ENCODE results near the gene DMBT1.

Gene DMBT1

DNA sequence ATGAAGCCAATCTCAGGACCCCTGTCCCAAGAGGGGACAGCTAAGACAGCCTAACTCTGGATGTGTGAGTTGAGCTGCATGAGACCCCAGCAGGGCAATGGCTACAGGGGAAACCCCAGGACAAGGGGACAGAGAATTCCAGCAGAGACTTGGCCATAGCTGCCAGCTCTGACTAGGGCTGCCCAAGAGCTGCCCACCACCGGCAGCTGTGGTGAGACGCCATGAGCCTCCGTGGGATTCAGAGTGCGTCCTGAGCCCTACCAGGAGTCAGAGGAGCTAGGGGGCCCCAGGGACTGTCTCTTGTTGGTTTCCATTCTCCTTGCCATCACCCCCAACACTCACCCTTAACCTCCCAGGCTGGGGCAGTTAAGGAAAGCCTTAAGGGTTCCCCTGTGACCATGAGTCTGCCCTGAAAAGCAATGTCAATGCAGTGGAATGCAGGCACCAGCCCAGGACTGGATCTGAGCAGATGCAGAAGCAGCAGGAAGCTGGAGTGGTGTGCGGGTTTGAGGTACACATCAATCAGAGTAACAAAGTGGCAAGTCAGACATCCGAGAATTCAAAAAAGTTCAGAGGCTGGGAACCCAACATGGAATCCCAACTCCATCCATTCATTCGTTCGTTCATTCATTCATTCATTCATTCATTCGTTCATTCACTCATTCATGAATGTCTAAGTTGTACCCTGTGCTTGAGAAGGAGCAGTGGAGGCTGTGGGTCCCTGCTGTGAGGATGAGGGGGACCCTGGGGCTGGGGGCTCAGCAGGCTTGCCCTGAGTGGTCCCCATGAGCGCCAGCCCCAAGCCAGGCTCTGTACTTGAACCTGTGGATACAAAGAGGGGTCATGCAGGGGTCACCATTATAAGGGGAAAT is 86.2 kb downstream of the DMBT1 start:
- no peak for DNase-seq (ENCODE audit: low read depth, low spot score)

DNA sequence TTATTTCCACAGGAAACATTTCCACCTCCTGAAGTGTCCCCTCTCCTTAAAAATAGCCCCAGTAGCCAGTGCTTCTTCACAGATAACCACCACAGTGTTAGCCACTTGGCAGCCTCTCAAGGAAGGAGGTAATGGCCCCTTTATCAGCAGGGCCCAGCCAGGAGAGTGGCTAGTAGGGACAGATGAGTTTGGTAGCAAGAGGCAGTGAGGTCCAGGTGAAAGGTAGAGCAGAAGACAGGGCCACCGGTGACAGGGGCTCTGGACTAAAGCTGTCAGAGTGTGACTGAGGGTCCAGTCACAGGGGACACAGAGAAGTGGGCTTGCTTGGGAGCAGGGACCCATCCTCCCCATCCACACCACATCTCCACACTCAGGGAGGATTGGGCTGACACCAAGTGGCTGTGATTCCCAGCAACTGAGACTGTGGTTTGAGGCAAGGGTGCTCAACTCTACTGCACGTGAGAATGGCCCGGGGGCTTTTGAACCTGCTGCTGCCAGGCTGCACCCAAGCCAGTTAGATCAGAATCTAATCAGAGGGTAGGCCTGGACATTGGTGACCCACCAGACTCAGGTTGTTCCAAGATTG is 86.9 kb downstream of the DMBT1 start:
- no peak for DNase-seq (ENCODE audit: low read depth, low spot score)

DNA sequence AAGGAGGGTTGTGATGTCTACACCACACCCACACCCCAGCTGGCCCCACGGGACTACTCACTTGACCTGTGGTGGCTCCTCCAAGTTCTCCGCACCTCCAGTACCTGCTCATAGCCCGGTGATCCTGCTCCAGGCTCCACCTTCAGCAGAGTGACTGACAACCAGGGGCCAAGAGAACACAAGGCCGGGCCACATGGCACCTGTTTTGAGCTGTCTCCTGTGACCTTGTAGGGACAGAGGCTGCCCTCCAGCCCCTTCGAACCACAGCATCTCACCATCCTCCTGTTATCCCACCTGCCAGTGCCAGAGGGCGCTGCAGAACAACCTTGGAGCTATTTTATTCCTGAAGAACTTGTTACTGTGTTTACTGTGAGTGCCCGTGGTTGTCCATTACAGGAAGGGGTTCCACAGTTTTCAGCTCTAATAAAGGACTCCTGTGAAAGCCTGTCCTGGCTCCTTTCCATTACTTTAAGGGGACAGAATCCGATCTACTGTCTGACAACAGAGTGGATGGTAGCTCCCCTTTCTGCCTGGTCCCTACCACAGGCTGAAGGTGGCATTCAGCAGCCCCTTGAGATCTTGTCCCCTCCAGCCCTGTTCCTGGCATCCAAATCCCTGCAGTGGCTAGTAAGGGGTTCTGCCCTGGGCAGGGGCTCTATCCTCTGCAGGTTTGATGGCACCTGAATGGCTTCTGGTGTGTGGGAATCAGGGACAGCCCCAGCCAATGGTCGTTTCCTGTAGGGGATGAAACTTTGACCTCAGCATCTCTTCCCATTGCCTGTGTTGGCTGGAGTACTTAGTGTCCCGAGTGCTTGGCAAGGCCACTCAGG is 88.3 kb downstream of the DMBT1 start:
- no peak for DNase-seq (ENCODE audit: low read depth, low spot score)

DNA sequence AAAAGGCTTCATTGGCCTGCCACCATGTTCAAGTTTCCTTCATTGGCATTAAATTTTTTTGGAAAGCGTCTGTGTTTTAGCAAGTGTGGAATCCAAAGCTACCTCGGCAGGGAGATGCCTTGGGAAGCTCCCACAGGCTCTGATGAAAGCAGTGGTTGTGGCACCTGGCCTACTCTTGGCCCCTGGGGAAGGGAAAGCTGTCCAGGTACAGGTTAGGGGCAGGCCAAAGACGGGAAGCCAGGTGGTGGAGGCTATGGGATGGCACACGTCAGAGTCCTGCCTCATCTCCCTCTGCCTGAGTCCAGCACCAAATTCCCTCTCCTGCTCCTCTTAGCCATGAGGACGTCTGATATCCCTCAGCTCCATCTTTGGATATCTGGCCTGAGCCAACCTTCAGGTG is 89.3 kb downstream of the DMBT1 start:
- no peak for DNase-seq (ENCODE audit: low read depth, low spot score)

DNA sequence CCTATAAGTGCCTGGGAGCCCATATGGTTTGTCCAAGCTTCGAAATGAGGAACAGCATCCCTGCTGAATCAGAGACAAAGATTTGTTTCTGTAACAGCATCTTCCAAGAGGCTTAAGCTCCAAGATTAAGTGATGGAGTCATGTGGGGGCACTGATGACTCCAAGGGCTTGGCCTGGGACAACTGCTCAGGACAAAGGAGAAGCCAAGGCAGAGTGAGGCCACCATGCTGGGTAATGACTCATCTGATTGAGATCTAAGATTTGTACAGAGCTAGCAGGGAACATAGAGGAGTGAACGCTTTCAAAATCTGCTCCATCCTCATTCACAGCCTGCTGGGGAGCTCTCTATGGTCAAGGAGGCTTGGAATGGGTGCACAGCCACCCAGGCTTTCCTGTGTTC is 89.8 kb downstream of the DMBT1 start:
- no peak for DNase-seq (ENCODE audit: low read depth, low spot score)

DNA sequence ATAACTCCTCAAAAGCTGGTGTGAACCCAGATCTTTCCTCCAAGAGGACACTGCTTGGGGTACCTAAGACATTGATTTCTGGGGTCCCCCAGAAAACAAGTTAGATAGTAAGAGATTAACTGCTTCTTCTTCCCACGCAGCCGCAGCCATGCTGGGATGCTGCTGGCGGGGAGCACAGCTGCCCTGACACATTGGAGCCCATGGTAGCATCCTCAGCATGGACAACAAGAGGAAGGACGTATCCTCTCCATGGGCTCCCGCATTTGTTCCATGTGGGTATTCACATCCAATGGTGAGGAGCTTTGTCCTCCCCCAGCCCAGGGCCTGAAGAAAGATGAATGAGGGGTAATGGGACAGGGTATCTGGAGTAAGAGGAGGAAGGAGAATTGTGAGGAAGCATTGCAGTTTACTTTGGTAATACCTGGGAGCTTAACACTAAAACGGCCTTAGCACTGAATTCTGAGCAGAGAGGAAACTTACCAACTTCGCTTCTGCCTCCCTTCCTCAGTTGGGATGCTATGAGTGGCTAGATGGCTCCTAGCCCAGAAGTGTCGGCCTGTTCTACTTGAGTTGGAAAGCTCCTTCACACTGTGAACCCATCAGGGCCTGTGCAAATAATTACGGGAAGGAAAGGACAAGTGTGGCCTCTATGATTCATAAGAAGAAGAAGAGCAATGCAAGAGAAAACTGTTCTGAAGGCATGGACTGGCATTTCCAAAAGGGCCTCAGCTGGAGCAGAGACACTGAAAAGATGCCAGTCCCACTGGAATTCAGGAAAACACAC is 95.2 kb downstream of the DMBT1 start:
- DNase-seq (ENCODE audit: low read depth, low spot score), result no peak

DNA sequence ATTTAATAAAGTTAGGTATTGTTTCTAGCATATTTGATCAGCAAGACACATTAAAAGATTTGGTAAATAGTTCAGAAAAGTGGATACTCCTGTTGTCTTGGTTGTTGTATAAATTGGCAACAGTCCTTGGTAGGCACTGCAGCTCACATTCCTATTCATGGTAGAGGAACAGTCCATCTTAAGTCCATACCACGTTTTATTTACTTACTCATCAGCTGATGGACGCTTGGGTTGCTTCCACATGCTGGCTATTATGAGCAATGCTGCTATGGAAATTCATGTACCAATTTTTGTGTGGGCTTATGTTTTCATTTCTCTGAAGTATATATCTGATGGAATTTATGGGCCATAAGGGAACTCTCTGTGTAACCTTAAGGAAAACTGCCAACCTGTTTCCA is 95.8 kb downstream of the DMBT1 start:
- no peak for DNase-seq (ENCODE audit: low read depth, low spot score)

DNA sequence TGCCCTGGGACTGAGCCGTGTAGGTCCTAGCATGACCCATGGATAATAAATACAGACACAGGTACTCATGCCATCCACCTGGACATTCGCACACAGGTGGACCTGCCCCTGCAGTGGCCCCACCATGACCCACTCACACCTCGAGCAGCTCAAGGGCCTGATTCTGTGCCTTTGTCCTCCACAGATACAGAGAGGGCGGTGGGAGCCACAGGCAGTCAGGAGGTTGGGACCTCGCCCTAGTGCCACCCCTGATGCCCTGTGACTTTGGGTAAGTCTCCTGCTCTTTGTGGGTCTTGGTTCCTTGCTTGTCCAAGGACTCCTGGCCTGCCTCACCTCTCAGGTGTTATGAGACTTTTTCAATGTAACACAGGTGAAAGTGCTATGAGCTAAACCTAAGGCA is 96.2 kb downstream of the DMBT1 start:
- DNase-seq (ENCODE audit: low read depth, low spot score), result no peak

DNA sequence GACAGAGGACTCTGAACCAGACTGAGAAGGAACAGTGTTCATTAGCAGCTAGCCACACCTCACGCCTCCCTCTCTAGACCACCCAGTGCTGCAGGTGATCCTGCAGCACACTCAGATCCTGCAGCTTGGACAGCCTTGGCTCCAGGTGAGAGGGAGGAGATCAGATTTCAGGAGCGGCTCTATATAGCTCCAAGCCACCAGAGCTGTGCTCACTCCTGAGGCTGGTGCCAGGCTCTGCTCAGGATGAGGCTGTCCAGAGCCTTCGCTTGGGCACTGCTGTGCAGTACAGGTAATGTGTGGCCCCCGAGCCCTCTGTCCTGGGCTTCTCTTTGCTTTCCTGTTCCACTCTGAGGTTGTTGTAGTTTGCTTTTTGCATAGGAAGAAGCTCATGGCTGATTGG is 96.7 kb downstream of the DMBT1 start:
- DNase-seq (ENCODE audit: low read depth, low spot score), result no peak

DNA sequence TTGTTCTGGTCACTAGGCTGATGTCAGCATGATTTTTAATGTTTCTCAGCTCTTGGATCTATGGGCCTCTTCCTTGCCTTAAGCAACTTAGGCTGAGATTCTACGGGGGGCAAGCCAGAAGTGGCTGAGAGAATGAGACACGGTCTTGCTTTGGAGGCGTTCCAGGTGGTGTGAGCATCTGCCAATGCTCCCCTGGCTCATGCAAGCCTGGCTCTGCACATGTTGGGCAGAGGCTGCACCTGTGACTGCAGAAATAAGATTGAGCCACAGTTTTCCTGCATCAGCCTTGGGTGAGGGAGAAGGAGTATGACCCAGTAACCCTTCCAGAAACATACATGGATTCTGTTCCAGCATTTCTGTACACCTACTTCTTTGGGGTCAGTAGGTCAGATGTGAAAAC is 97.2 kb downstream of the DMBT1 start:
- no peak for DNase-seq (ENCODE audit: low read depth, low spot score)

DNA sequence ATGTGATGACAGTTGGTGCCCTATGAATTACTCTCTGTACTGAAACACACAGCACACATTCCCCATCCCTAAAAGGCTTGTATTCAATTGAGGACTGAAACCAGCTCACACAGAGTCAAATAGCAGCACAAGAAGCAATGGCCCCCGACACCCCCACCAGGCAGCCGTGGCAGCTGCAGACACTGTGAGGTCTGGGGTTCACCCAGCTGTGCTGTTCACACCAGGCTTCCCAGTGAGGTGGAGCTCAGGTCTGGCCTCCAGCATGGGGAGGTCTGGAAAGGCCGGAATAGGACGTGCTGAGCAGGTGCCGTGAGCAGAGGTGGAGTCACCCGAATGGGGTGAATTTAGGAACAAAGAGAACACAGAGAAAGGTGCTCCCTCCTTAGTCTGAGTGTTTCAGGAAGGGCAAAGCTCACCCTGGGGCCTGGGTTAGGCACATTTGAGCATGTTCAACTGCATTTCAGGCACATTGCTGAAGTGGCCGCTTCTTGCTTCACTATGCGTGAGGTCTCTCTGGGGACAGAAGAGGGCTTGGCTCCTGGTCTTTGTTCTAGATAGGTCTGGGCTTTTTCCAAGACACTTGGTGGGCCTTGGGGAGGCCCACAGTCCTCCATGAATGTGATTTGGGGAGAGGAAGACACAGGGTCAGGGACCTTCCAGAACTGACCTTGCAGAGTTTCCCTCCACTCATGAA is 97.9 kb downstream of the DMBT1 start:
- no peak for DNase-seq (ENCODE audit: low read depth, low spot score)

DNA sequence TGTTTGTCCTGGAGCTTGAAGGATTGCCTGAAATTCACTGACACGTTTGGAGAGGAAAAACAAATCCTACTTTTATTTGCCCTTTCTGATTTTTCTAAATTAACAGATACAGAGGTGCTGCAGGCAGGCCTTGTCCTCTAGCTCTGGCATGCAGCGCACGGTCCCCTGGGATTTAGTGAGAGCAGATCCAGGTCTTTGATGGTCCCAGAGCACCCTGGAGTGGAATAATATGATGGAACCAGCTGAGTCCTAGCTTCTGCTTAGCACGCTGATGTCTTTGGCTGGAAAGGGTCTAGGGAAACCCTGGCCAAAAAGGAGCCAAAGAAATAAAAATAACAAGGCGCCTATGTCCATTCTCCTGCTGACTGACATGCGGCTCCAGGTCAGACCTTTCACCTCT is 98.6 kb downstream of the DMBT1 start:
- DNase-seq (ENCODE audit: low read depth, low spot score), result no peak

DNA sequence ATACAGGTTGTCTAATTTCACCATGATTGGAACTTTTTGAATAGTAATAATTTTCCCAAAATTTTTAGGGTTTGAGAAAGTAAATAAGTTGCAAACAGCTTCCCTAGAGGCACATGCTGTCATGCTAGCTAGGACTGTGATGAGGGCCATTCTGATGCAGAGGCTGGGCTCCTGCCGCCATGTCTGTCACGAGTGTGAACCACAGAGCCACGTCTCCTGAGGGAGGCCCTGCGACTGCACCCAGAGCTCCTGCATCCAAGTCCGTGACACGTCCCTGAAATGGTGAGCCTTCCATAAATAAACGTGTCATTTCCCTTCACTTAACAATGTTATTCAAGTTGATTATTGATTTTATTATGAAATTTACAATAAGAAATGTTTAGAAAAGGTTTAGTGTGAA is 99.1 kb downstream of the DMBT1 start:
- no peak for DNase-seq (ENCODE audit: low read depth, low spot score)

DNA sequence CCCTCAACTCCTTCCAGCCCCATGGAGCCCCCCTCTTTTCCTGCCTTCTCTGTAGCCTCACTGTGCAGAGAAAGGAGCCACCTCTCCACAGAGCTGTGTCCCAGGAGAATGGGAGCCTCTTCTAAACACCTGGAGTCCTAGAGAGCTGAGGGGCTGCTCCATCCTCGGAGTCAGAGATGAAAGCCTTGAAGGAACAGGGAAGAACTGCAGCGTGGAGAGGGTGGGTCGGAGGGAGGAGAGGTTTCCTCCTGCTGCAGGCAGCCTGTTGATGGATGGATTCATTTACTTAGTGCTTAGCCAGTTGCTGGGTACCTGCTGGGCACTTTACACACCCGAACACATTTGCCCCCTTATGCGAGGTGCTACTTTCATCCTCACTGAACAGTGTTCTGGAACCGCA is 100.1 kb downstream of the DMBT1 start:
- no peak for DNase-seq (ENCODE audit: low read depth, low spot score)

DNA sequence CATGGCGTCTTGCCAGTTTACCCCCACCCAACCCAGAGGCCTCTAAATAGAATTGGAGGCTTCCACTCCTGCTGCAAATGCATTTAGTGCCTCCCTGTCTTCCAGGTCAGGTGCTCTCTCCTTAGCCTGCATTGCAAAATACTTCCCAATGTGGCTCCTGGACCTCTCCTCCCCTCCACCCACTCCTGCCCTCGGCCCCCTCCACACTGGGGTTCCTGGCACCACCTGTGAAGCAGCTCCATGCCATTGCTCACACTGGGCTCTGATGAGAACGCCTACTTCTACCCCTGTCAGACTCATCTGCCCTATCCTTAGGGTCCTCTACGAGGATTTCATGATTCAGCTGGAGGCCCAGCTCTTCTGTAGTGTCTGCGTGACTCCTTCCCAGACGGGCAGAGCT is 101.7 kb downstream of the DMBT1 start:
- DNase-seq (ENCODE audit: low read depth, low spot score), result no peak

DNA sequence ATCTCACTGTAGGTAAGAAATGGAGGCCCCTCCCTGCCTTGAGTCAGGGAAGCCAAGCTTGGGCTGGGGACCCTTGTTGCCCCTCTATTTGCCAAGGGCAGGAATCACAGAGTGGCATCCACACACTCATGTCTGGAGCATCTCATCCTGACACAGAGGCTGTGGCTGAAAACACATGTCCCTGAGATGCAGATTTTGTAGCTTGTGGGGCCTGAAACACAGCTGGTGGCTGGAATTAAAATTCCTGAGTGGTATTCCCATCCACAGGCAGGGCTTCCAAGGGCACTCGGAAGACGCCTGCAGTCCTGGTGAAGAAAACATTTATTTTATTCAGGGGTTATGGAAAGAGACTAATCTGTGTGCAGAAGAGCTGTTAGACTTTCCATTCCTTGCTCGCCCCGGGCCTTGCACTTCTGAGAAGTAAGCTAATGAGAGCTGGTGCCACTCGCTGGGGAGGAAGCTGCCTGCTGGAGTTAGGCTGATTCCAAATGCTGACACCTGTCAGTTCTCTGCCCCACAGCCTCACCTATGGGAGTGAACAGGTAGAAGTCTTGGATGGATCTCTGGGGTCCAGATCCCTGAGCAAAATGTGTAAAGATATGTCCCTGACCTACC is 103.1 kb downstream of the DMBT1 start:
- no peak for DNase-seq (ENCODE audit: low read depth, low spot score)

DNA sequence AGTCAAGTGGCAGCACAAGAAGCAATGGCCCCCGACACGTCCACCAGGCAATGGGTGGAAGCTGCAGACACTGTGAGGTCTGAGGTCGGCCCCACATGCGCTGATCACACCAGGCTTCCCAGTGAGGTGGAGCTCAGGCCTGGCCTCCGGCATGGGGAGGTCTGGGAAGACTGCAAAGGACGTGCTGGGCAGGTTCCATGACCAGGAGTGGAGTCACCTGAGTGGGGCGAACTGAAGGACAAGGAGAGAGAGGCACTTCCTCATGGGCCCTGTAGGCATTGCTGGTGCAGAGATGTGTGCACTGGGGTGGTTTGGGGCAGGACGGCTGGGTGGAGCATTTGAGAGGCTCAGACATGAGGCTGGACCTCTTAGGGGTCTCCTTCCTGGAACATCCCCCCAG is 103.9 kb downstream of the DMBT1 start:
- no peak for DNase-seq (ENCODE audit: low read depth, low spot score)

DNA sequence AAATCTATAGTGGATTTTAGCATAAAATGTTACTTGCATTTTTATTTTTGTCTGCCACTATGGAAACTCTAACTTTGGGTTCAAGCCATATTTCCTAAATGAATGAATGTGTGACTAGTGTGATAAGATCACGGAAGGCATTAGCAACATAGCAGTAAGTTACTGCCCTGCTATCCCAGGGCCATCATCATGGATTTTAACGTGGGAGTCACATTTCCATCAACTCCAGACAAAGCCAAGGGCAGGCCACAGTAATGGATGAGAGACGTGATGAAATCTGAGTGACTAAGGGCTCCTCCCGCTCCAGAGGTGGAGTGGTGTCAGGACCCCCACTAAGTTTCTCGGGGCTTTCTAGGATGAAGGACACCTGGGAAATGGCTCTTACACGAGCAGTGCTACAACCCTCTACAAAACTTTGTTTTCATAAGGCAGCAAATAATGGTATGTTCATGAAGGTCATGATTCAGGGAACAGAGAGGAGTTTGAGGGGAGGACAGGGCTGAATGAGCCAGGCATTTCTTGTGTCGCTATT is 104.8 kb downstream of the DMBT1 start:
- DNase-seq (ENCODE audit: low read depth, low spot score), result no peak

DNA sequence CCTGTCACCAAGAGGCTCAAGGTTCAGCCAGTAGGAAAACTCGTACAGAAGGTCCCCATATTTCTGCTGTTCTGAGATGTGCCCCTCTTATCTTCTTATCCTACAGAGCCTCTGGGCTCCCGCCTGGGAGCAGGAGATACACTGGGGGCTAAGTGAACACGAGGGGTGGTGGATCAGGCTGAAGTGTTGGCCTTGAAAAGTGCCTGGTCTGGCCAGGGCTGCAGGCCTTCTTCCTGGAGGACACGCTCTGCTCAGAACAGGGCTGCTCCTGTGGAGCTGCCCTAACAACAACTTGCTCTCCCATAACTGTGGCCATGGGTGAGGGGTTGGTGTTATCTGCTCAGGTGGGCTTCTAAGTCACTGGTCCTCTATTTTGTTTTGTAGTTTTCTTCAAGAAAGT is 105.4 kb downstream of the DMBT1 start:
- DNase-seq (ENCODE audit: low read depth, low spot score), result no peak

DNA sequence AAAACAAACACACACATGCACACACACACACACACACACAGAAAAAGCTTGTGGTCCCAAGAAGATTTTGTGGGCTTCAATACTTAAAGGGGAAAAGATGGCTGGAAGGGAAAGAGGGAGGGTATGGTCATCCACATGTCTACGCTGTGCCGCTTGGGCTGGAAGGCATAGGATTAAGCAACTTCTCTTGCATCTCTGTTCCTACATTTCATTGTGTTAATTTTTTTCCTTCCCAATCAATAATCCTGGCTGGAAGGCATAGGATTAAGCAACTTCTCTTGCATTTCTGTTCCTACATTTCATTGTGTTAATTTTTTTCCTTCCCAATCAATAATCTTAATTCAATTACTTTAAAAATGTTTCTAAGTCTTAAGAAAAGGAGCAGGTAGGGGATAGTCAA is 108.5 kb downstream of the DMBT1 start:
- DNase-seq (ENCODE audit: low read depth, low spot score), result no peak

DNA sequence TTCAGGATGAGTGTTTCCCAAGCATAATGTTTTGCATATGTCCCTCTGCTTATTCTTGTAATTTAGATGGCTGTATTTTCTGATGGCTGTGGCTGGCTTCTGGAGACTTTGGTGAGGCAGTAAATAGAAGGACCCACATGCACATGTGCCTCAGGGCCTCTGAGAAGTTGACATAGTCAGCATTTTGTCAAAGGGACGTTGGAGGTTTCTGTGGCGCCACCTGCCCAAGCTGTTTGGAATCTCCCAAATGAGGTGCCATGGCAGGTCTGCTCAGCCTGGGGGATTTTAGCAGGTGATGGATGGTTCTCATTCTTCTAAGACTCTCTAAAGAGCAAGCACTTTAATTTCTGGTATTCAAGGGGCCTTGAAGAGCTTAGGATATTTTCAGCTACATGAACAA is 109.3 kb downstream of the DMBT1 start:
- DNase-seq (ENCODE audit: low read depth, low spot score), result no peak
